GM23338 (cell line): Measurements from ENCODE around the gene MYCBP2. TPM values are rescaled to one million over a fixed set of nuclear protein-coding genes. Genes with fewer than 3 reads are reported as not detected.
A peak's percentile ranks its signal among the peaks of the same experiment; 100 is the strongest.

ENCODE experiments used
- ATAC-seq: fragments of 200-7000 bp; cut with Tn5 transposase; 3 replicates; pipeline ENCODE4 v1.9.1; 2020
- DNase-seq: peaks from one replicate; pipeline ENCODE4 v3.0.0-alpha.2; 2015; ENCODE audit warnings: low spot score
- H2AFZ ChIP-seq: fragments of 200-600 bp; sonication (generic); 2 replicates; pipeline ENCODE4 v1.8.0; 2016; ENCODE audit warnings: antibody characterized with exemption, mild to moderate bottlenecking, moderate library complexity
- H3F3A ChIP-seq: fragments of 200-600 bp; sonication (generic); replicated peaks from 2 replicates; pipeline ENCODE4 v1.8.0; 2017; ENCODE audit warnings: antibody characterized with exemption, mixed run types, low read depth
- H3K27ac ChIP-seq: fragments of 200-600 bp; sonication (generic); 2 replicates; pipeline ENCODE4 v1.6.1; 2016; ENCODE audit warnings: low read depth
- H3K27me3 ChIP-seq: fragments of 200-600 bp; sonication (generic); 2 replicates; pipeline ENCODE4 v1.8.0; 2016; ENCODE audit warnings: mild to moderate bottlenecking, mixed run types, moderate library complexity; ENCODE audit not compliant: insufficient read depth
- H3K36me3 ChIP-seq: fragments of 200-600 bp; sonication (generic); 2 replicates; pipeline ENCODE4 v1.8.0; 2016; ENCODE audit warnings: mild to moderate bottlenecking; ENCODE audit not compliant: insufficient read depth
- H3K4me1 ChIP-seq: fragments of 200-600 bp; sonication (generic); 2 replicates; pipeline ENCODE4 v1.8.0; 2016; ENCODE audit warnings: mild to moderate bottlenecking, moderate library complexity; ENCODE audit not compliant: insufficient read depth
- H3K4me2 ChIP-seq: fragments of 200-600 bp; sonication (generic); 2 replicates; pipeline ENCODE4 v1.7.1; 2017; ENCODE audit warnings: mixed run types
- H3K4me3 ChIP-seq: fragments of 200-600 bp; sonication (generic); 2 replicates; pipeline ENCODE4 v1.6.1; 2016; ENCODE audit warnings: mixed run types
- H3K79me2 ChIP-seq: fragments of 200-600 bp; sonication (generic); replicated peaks from 2 replicates; pipeline ENCODE4 v1.8.0; 2017; ENCODE audit warnings: mild to moderate bottlenecking; ENCODE audit not compliant: insufficient read depth
- H3K9me2 ChIP-seq: fragments of 200-600 bp; sonication (generic); 2 replicates; pipeline ENCODE4 v1.8.0; 2017; ENCODE audit not compliant: insufficient read depth
- H4K20me1 ChIP-seq: fragments of 200-600 bp; sonication (generic); replicated peaks from 2 replicates; pipeline ENCODE4 v1.8.0; 2017; ENCODE audit warnings: mild to moderate bottlenecking; ENCODE audit not compliant: insufficient read depth
- H3K27ac Mint-ChIP-seq: 2 replicates; pipeline ENCODE4 v1.8.0; 2020; ENCODE audit warnings: inconsistent platforms, mild to moderate bottlenecking, moderate library complexity, mixed read lengths
- H3K27me3 Mint-ChIP-seq: 3 replicates; pipeline ENCODE4 v1.8.0; 2022; ENCODE audit warnings: low read depth, mild to moderate bottlenecking, moderate library complexity, mixed read lengths, inconsistent platforms; ENCODE audit not compliant: insufficient read depth, poor library complexity
- H3K36me3 Mint-ChIP-seq: 3 replicates; pipeline ENCODE4 v1.8.0; 2021; ENCODE audit warnings: low read depth, mild to moderate bottlenecking, inconsistent platforms, moderate library complexity, mixed read lengths
- H3K4me1 Mint-ChIP-seq: 3 replicates; pipeline ENCODE4 v1.8.0; 2020; ENCODE audit warnings: mild to moderate bottlenecking, inconsistent platforms, mixed read lengths
- H3K4me3 Mint-ChIP-seq: 3 replicates; pipeline ENCODE4 v1.8.0; 2021; ENCODE audit warnings: moderate library complexity, mild to moderate bottlenecking, inconsistent platforms, mixed read lengths
- H3K9me3 Mint-ChIP-seq: 3 replicates; pipeline ENCODE4 v1.8.0; 2020; ENCODE audit warnings: moderate library complexity, mild to moderate bottlenecking, inconsistent platforms, mixed read lengths
- EZH2 ChIP-seq: fragments of 200-600 bp; sonication (generic); IDR thresholded peaks from one replicate; pipeline ENCODE4 v1.8.0; 2017; ENCODE audit warnings: antibody characterized with exemption, mild to moderate bottlenecking, low read depth; ENCODE audit not compliant: unreplicated experiment
- JUNB ChIP-seq: IDR thresholded peaks from one replicate; pipeline ENCODE4 v1.6.1; 2016; ENCODE audit warnings: antibody characterized with exemption; ENCODE audit not compliant: unreplicated experiment
- NANOG ChIP-seq: IDR thresholded peaks from 2 replicates; pipeline ENCODE4 v1.6.1; 2016; ENCODE audit warnings: antibody characterized with exemption, borderline replicate concordance
- STAT1 ChIP-seq: IDR thresholded peaks from one replicate; pipeline ENCODE4 v1.6.1; 2016; ENCODE audit warnings: antibody characterized with exemption; ENCODE audit not compliant: unreplicated experiment
- ZNF331 ChIP-seq: fragments of 250-450 bp; sonication (Bioruptor Pico); IDR thresholded peaks from 2 replicates; pipeline ENCODE4 v1.5.0; 2020; ENCODE audit warnings: low read depth, mild to moderate bottlenecking, moderate library complexity
- polyA plus RNA-seq: library from polyadenylated mRNA; unstranded; fragments of >200 nt; fragmentation: Nextera tagmentation; extraction: Ambion mirVana; gene quantifications from 2 replicates; pipeline ENCODE4 v1.2.1, GENCODE V29; 2016
- total RNA-seq: library from RNA; depleted of rRNA; stranded (reverse); fragments of >200 nt; shearing (Covaris generic); gene quantifications from 2 replicates; pipeline ENCODE4 v1.2.3, GENCODE V29; 2014
- TF ChIP-seq, protein P1 (sequence below): IDR thresholded peaks from 2 replicates; pipeline ENCODE4 v1.6.1; 2016; ENCODE audit warnings: antibody characterized with exemption
- TF ChIP-seq, protein P2 (sequence below): IDR thresholded peaks from one replicate; pipeline ENCODE4 v1.6.1; 2018; ENCODE audit warnings: antibody characterized with exemption; ENCODE audit not compliant: unreplicated experiment
- TF ChIP-seq, protein P3 (sequence below): fragments of 250-450 bp; sonication (Bioruptor Pico); IDR thresholded peaks from 2 replicates; pipeline ENCODE4 v1.5.0; 2020; ENCODE audit warnings: mild to moderate bottlenecking, moderate library complexity

Gene MYCBP2
- total and polyA plus RNA-seq, 2 experiments from 2014 or later, result 54.6 to 77.2 TPM

DNA sequence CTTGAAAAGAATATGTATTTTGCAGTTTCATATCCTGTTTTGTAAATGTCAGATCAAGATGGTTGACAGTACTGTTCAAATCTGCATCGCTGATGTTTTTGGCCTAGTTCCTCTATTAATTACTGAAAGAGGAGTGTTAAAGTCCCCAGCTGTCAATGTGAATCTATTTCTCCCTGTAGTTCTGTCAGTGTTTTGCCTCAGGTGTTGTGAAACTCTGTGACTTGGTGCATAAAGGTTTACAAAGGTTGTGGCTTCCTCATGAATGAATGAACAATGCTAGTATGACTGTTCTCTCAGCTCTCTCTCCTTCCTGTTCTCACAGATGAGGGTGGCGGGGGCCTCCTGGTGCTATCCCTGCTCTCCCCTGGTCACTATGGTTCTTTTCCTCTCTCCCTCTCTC lies 142.4 kb downstream of the MYCBP2 start:
- Histone ChIP-seq H3K27ac (no peak overlapping the region), H3K4me2 (no peak overlapping the region), H2AFZ (no peak overlapping the region), H3F3A (no peaks in the 10 kb centered on the region), H3K4me3 (no peak overlapping the region), H3K36me3 (no peaks in the 10 kb centered on the region; the same call in 1 of the 2 replicates), H3K9me2 (no peaks in the 10 kb centered on the region), H4K20me1 (no peaks in the 10 kb centered on the region), H3K27me3 (no peaks in the 10 kb centered on the region), H3K79me2 (no peaks in the 10 kb centered on the region), H3K4me1 (no peaks in the 10 kb centered on the region)
- no peaks in the 10 kb centered on the region for H3K4me1 Mint-ChIP-seq
- no peaks in the 10 kb centered on the region for H3K9me3 Mint-ChIP-seq
- H3K4me3 Mint-ChIP-seq, result no peak overlapping the region
- peak overlapping the region; percentile 39 for H3K27ac Mint-ChIP-seq
- H3K27me3 Mint-ChIP-seq, result no peaks in the 10 kb centered on the region
- H3K36me3 Mint-ChIP-seq, result peaks cover 28% of the 10 kb centered on the region
- no peak for TF ChIP-seq JUNB
- no peak for TF ChIP-seq EZH2
- TF ChIP-seq, protein P1, sequence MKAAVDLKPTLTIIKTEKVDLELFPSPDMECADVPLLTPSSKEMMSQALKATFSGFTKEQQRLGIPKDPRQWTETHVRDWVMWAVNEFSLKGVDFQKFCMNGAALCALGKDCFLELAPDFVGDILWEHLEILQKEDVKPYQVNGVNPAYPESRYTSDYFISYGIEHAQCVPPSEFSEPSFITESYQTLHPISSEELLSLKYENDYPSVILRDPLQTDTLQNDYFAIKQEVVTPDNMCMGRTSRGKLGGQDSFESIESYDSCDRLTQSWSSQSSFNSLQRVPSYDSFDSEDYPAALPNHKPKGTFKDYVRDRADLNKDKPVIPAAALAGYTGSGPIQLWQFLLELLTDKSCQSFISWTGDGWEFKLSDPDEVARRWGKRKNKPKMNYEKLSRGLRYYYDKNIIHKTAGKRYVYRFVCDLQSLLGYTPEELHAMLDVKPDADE, result no peak
- TF ChIP-seq STAT1, result no peak
- TF ChIP-seq, protein P2, sequence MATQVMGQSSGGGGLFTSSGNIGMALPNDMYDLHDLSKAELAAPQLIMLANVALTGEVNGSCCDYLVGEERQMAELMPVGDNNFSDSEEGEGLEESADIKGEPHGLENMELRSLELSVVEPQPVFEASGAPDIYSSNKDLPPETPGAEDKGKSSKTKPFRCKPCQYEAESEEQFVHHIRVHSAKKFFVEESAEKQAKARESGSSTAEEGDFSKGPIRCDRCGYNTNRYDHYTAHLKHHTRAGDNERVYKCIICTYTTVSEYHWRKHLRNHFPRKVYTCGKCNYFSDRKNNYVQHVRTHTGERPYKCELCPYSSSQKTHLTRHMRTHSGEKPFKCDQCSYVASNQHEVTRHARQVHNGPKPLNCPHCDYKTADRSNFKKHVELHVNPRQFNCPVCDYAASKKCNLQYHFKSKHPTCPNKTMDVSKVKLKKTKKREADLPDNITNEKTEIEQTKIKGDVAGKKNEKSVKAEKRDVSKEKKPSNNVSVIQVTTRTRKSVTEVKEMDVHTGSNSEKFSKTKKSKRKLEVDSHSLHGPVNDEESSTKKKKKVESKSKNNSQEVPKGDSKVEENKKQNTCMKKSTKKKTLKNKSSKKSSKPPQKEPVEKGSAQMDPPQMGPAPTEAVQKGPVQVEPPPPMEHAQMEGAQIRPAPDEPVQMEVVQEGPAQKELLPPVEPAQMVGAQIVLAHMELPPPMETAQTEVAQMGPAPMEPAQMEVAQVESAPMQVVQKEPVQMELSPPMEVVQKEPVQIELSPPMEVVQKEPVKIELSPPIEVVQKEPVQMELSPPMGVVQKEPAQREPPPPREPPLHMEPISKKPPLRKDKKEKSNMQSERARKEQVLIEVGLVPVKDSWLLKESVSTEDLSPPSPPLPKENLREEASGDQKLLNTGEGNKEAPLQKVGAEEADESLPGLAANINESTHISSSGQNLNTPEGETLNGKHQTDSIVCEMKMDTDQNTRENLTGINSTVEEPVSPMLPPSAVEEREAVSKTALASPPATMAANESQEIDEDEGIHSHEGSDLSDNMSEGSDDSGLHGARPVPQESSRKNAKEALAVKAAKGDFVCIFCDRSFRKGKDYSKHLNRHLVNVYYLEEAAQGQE, result no peak
- ATAC-seq (no peak), DNase-seq (no peak)

DNA sequence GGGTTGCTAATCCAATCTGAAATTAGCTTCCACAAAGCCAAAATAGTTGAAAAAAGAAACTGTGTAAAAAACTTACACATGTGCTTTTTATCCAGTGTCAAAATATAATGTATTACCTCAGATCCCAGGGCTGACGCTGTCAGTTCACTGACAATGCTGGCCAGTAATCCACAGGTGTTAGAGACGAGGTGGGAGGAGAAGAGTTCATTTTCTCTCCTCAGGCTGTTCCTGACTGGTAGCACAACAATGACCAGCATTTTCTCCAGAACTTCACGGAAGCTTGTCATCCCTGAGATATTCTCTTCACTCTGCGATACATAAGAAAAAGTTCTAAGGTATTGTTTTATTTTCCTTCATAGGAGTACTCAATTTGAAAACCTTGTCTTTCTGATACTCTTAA lies 146.9 kb downstream of the MYCBP2 start:
- Histone ChIP-seq H3F3A (no peaks in the 10 kb centered on the region), H3K27ac (no peak overlapping the region), H3K36me3 (peaks cover 5% of the 10 kb centered on the region; the same call in 1 of the 2 replicates), H3K4me3 (no peak overlapping the region), H3K4me2 (no peak overlapping the region), H2AFZ (no peak overlapping the region), H3K27me3 (no peaks in the 10 kb centered on the region), H3K4me1 (no peaks in the 10 kb centered on the region), H3K9me2 (no peaks in the 10 kb centered on the region), H4K20me1 (no peaks in the 10 kb centered on the region), H3K79me2 (no peaks in the 10 kb centered on the region)
- H3K36me3 Mint-ChIP-seq, result peaks cover 17% of the 10 kb centered on the region; the same call in 2 of the 3 replicates
- DNase-seq (no peak), ATAC-seq (no peak)
- no peaks in the 10 kb centered on the region for H3K4me1 Mint-ChIP-seq
- no peak overlapping the region; the same call in 1 of the 2 replicates for H3K27ac Mint-ChIP-seq
- no peaks in the 10 kb centered on the region for H3K27me3 Mint-ChIP-seq
- H3K9me3 Mint-ChIP-seq, result no peaks in the 10 kb centered on the region
- H3K4me3 Mint-ChIP-seq, result no peak overlapping the region
- TF ChIP-seq ZNF331, result no peak
- no peak for TF ChIP-seq JUNB
- no peak for TF ChIP-seq STAT1
- no peak for TF ChIP-seq NANOG
- TF ChIP-seq, protein P3, sequence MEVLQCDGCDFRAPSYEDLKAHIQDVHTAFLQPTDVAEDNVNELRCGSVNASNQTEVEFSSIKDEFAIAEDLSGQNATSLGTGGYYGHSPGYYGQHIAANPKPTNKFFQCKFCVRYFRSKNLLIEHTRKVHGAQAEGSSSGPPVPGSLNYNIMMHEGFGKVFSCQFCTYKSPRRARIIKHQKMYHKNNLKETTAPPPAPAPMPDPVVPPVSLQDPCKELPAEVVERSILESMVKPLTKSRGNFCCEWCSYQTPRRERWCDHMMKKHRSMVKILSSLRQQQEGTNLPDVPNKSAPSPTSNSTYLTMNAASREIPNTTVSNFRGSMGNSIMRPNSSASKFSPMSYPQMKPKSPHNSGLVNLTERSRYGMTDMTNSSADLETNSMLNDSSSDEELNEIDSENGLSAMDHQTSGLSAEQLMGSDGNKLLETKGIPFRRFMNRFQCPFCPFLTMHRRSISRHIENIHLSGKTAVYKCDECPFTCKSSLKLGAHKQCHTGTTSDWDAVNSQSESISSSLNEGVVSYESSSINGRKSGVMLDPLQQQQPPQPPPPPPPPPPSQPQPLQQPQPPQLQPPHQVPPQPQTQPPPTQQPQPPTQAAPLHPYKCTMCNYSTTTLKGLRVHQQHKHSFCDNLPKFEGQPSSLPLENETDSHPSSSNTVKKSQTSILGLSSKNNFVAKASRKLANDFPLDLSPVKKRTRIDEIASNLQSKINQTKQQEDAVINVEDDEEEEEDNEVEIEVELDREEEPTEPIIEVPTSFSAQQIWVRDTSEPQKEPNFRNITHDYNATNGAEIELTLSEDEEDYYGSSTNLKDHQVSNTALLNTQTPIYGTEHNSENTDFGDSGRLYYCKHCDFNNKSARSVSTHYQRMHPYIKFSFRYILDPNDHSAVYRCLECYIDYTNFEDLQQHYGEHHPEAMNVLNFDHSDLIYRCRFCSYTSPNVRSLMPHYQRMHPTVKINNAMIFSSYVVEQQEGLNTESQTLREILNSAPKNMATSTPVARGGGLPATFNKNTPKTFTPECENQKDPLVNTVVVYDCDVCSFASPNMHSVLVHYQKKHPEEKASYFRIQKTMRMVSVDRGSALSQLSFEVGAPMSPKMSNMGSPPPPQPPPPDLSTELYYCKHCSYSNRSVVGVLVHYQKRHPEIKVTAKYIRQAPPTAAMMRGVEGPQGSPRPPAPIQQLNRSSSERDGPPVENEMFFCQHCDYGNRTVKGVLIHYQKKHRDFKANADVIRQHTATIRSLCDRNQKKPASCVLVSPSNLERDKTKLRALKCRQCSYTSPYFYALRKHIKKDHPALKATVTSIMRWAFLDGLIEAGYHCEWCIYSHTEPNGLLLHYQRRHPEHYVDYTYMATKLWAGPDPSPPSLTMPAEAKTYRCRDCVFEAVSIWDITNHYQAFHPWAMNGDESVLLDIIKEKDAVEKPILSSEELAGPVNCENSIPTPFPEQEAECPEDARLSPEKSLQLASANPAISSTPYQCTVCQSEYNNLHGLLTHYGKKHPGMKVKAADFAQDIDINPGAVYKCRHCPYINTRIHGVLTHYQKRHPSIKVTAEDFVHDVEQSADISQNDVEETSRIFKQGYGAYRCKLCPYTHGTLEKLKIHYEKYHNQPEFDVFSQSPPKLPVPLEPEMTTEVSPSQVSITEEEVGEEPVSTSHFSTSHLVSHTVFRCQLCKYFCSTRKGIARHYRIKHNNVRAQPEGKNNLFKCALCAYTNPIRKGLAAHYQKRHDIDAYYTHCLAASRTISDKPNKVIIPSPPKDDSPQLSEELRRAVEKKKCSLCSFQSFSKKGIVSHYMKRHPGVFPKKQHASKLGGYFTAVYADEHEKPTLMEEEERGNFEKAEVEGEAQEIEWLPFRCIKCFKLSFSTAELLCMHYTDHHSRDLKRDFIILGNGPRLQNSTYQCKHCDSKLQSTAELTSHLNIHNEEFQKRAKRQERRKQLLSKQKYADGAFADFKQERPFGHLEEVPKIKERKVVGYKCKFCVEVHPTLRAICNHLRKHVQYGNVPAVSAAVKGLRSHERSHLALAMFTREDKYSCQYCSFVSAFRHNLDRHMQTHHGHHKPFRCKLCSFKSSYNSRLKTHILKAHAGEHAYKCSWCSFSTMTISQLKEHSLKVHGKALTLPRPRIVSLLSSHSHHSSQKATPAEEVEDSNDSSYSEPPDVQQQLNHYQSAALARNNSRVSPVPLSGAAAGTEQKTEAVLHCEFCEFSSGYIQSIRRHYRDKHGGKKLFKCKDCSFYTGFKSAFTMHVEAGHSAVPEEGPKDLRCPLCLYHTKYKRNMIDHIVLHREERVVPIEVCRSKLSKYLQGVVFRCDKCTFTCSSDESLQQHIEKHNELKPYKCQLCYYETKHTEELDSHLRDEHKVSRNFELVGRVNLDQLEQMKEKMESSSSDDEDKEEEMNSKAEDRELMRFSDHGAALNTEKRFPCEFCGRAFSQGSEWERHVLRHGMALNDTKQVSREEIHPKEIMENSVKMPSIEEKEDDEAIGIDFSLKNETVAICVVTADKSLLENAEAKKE (CRISPR knock-in tag), result no peak
